Fibroblast of the conjunctiva (primary cell): ENCODE measurements around the gene EGFR.

Experiments
- DNase-seq: peaks from one replicate; pipeline ENCODE4 v3.0.0-alpha.2; 2010; ENCODE audit warnings: low read depth

The EGFR gene

GRCh38 chr7:55101359-55101758 lies 82.5 kb downstream of the EGFR start:
- DNase-seq: no peak

GRCh38 chr7:55104123-55104522 lies 85.3 kb downstream of the EGFR start:
- DNase-seq: no peak

GRCh38 chr7:55104712-55105433 lies 86.1 kb downstream of the EGFR start:
- DNase-seq: no peak

GRCh38 chr7:55105952-55106351 lies 87.1 kb downstream of the EGFR start:
- no peak for DNase-seq

- DNase-seq: no peak
Observed at GRCh38 chr7:55107946-55108345, 89.1 kb downstream of the EGFR start.

GRCh38 chr7:55108401-55108800 lies 89.6 kb downstream of the EGFR start:
- no peak for DNase-seq

GRCh38 chr7:55108818-55109217 lies 90.0 kb downstream of the EGFR start:
- no peak for DNase-seq

- DNase-seq: no peak
Observed at GRCh38 chr7:55109404-55110167, 90.8 kb downstream of the EGFR start.

GRCh38 chr7:55110282-55110992 lies 91.6 kb downstream of the EGFR start:
- no peak for DNase-seq

- no peak for DNase-seq
Observed at GRCh38 chr7:55110993-55111361, 92.2 kb downstream of the EGFR start.

GRCh38 chr7:55112056-55112455 lies 93.2 kb downstream of the EGFR start:
- DNase-seq: no peak

GRCh38 chr7:55113760-55114540 lies 95.1 kb downstream of the EGFR start:
- DNase-seq: no peak

GRCh38 chr7:55117286-55117685 lies 98.5 kb downstream of the EGFR start:
- DNase-seq: no peak

- no peak for DNase-seq
Observed at GRCh38 chr7:55118426-55118825, 99.6 kb downstream of the EGFR start.

- no peak for DNase-seq
Observed at GRCh38 chr7:55119571-55119970, 100.8 kb downstream of the EGFR start.

GRCh38 chr7:55120074-55120473 lies 101.3 kb downstream of the EGFR start:
- DNase-seq: no peak

- no peak for DNase-seq
Observed at GRCh38 chr7:55120501-55121198, 101.8 kb downstream of the EGFR start.

GRCh38 chr7:55121249-55121648 lies 102.4 kb downstream of the EGFR start:
- no peak for DNase-seq

GRCh38 chr7:55122263-55122662 lies 103.4 kb downstream of the EGFR start:
- DNase-seq: no peak

GRCh38 chr7:55124989-55125875 lies 106.4 kb downstream of the EGFR start:
- no peak for DNase-seq

GRCh38 chr7:55127135-55127551 lies 108.3 kb downstream of the EGFR start:
- DNase-seq: no peak
